Astrocyte of the spinal cord (primary cell): Measurements from ENCODE around the gene GPR78.

Experiments used
- DNase-seq: peaks from one replicate; pipeline ENCODE4 v3.0.0; 2011; ENCODE audit warnings: low read depth, low spot score
- H3K4me3 ChIP-seq: 2 replicates; pipeline ENCODE4 v1.5.1; 2011; ENCODE audit warnings: low read depth, mild to moderate bottlenecking, low read length, moderate library complexity
- CTCF ChIP-seq: IDR thresholded peaks from 2 replicates; pipeline ENCODE4 v1.5.1; 2012; ENCODE audit warnings: low read depth, mild to moderate bottlenecking, low read length, inconsistent platforms
- in situ Hi-C: cut with HindIII; loops from 2 replicates; pipeline ENCODE4 v1.10.0; 2017; ENCODE audit warnings: low sequenced_read_pairs

The GPR78 gene

DNA sequence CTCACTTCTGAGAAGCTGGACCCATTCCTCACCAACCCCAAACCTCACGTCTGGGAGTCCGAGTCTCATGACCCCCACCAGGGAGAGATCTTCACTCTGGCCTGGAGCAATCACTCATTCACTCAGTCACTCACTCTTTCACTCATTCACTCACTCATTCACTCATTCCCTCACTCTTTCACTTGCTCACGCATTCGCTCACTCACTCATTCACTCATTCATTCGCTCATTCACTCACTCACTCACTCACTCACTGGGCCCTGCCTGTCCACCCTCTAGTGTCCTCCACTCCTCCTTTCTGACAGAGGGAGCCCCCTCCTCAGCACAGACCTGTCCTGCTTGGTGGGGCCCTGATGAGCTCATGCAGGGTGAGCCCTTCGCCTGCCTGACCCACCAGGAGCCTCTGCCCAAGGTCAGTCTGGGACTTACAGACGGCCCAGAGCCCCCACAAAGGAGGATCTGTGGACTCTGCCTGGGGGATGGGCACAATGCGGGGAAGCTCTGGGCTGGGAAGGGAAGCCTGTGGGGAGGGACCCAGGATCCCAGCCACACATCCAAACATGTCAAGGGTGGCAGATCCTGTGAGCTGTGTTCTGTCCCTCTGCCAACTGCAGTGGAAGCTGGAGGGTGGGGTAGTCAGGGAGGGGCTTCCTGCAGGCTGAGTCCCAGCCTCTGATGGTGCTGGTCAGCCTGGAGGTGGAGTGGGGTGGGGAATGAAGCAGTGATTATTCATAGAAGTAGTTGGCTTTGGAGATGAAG, 30.8 kb downstream of the GPR78 start:
- in situ Hi-C loops, result no loop called here
- no peak for DNase-seq
- no peak for TF ChIP-seq CTCF
- H3K4me3 ChIP-seq, result no peak overlapping the region

- in situ Hi-C loops, result no loop called here
- TF ChIP-seq CTCF, result no peak
- H3K4me3 ChIP-seq, result no peak overlapping the region
- no peak for DNase-seq
Observed at GRCh38 chr4:8612646-8613045, 32.5 kb downstream of the GPR78 start.

DNA sequence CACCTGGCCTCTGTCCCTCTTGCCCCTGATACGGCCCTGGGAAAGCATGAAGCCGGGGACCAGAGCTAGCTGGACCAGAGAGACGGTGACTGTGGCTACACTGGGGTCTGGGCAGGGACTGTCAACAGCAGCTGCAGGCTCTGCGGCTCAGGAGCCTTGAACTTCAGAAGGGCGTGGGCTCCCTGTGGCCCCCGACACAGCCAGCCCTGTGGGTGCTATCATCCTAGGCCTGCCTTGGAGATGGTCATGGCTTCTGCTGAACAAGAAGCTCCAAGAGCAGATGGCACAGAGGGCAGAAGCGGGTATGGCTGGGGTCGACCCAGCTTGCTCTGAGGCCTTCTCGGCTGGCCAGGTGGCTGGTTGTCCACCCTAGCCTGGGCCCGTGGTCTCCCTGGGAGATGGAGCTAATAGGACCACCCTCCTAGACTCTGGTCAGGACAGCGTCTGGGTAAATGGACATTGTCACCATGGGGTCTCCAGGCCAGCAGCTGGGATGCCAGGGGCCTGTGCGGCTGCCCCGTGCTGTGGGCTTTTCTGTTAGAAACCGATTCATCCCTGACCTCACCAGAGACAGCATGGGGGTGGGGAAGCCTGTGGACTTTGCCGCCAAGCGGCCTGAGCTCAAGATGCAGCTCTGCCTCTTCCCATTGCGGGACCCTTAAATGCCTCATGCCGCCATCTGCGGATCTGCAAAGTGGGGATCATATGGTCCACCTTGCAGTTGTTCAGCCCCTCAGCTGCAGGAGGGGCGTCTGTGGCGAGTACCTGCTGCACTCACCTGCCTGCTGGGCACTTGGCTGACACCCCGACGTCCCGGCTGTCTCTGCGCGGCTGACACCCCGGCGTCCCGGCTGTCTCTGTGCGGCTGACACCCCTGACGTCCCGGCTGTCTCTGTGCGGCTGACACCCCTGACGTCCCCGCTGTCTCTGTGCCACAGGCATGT, 33.5 kb downstream of the GPR78 start:
- in situ Hi-C loops, result no loop called here
- DNase-seq, result no peak
- no peak overlapping the region for H3K4me3 ChIP-seq
- no peak for TF ChIP-seq CTCF

- in situ Hi-C loops, result no loop called here
- no peak for TF ChIP-seq CTCF
- no peak for DNase-seq
- no peak overlapping the region for H3K4me3 ChIP-seq
Observed at GRCh38 chr4:8614365-8615193, 34.4 kb downstream of the GPR78 start.

- DNase-seq, result no peak
- in situ Hi-C loops, result no loop called here
- no peak for TF ChIP-seq CTCF
- H3K4me3 ChIP-seq, result no peak overlapping the region
Observed at GRCh38 chr4:8615366-8615765, 35.2 kb downstream of the GPR78 start.

DNA sequence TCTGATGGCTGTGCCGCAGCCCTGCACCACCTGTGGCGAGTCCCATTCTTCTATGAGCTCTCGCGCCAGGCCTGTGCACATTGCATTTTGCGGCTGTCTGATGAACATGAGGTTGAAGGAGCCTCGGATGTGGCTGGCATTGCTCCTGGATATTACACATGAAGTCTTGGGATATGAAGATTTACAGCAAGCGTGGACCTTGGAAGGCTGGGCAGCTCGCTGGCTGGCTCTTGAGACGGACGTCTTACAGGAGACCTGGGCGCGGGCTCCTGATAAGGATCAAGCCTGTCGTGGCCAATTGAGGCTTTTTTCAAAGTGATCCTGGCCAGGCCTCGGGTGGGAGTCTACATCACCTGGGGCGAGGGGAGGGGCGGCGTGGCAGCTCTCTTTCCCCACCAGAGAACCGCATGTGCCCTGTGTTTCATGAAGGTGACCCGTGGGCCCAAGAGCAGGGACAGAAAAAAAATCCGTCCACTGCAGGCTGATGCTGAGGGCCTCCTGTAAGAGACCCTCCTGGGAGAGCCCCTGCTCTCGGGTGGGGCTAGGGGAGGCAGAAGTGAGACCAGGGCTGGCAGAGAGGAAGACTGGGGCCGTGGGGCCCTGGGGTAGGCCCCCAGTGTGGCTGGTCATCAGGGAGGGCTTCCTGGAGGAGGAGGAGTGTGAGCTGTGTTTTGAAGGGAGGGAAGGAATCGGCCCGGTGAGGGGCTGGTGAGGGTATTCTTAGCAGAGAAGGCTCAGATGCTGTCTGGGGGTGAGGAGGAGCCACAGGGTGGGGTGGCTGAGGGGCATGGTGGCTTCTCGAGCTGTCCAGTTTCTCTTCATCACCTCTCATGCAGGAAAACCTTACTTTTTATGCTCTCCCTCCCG, 36.0 kb downstream of the GPR78 start:
- in situ Hi-C loops, result no loop called here
- no peak overlapping the region for H3K4me3 ChIP-seq
- TF ChIP-seq CTCF, result no peak
- no peak for DNase-seq
